Measurements from ENCODE around the gene SIX3.

The SIX3 gene

DNA sequence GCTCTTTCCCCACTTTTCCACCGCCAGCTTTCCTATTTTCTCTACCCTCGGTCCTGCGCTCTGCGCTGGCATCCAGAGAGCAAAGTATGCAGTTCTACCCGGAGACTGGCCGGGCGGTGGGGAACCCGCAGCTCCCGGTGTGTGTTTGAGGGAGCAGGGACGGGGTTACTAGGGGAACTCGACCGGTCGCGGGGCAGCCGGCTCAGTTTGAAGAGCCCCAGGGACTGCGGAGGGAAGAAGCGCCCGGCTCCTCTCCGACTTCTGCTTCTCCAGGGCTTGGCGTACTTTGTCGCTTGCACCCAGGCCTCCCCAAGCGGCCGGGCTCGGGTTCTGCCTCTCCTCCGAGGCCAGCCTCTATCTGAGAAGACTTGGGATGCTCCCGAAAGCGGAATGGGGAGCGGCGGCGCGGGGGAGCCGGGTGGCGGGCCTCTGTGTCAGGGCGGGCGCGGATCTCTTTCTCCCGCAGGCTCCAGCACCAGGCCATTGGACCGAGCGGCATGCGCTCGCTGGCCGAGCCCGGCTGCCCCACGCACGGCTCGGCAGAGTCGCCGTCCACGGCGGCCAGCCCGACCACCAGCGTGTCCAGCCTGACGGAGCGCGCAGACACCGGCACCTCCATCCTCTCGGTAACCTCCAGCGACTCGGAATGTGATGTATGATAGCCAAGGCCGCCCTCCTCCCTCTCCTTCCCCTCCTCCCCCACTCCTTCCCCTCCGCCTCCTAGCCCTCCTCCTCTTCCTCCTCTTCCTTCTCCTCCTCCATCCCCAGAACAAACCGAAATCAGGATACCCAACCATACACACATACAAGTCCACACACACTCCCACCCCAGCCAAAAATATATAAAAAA lies 2.8 kb downstream of the SIX3 start:
- no peak for DNase-seq

DNA sequence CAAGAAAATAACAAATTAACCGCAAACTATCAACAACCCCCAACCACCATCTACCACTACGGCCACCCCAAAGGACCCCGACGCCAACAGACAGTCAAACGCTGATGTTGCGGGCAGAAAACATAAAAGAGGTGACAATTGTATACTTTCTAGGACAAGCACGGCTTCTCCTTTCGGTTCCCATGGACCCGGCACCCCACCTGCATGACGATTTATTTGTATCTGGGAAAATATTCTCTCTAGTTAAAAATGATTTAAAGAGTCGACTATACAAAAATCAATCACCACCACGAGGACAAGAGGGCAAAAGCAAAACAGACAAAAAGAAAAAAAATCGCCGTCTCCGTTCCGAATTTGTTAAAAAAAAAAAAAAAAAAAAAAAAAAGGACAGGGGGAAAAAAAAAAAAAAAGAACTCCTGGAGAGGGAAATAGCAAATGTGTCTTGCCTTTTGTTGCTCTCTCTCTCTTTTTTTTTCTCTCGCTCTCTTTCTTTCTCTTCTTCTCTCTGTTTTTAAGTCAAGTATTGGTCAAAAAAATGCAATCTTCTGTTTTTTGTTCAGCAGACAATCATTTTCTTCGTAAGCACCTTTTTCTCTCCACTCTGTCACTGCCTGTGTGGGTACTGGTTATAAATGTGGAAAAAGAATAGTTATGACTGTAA lies 3.6 kb downstream of the SIX3 start:
- DNase-seq, result no peak

DNA sequence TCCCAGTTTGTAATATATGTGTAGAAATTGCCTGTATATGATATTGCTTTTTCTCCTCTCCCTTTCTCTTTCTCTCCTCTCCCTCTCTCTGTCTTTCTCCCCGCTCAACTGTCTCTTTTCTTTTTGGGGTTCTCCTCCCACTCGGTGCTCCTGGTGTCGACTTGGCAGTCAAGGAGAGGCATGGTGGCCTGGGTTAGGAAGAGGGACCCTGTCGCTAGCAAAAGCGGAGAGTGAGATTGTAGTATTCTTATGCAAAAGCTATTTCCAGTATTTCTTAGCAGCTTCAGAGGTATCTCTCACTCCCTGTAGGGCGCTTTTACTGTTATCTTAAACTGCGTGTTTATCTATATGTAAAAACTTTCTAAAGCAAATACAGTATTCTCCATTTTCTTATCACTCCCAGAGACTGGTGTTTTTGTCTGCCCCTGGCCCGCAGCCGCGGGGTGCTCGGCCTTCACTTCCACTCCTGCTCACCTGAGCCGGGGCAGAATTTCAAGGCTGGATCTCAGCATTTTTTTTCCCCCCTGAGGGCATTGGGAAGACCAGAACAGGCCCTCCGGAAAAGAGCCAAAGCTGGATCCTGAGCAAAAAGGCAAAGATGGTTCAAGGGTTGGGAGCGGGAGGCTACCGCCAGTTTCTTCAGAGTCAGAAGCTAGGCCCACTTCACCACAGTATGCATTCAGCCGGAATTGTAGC lies 4.3 kb downstream of the SIX3 start:
- DNase-seq, result no peak

DNA sequence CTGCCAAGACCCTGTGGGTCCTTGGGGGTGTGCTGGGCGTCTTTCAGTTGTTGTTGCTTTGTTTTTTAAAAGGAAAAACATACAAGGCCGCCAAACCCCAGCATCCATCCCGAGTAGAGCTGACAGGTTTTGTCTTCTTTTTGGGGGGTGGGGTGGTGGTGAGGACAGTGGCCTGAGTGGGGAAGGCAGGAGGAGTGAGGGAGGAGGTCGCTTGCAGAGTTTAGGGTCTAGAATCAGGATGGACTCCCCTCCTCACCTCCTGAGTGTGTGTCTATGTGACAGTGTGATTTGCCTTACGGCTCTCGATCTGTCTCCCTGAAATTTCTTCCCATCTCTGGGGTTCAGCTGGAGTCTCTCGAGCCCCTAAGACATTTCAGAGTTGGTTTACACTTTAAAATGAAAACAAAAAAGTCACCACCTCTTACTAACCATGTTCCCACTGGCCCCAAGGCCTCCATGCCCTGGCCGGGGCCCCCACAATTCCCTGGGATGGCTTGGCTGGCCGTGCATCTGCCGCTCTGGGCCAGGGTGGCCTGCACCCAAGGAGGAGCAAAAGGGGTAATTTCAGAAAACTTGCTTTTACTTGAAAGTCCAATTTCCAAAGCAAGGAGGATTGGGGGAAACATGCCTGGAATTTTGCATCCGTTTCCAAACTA lies 5.0 kb downstream of the SIX3 start:
- DNase-seq, result no peak

DNA sequence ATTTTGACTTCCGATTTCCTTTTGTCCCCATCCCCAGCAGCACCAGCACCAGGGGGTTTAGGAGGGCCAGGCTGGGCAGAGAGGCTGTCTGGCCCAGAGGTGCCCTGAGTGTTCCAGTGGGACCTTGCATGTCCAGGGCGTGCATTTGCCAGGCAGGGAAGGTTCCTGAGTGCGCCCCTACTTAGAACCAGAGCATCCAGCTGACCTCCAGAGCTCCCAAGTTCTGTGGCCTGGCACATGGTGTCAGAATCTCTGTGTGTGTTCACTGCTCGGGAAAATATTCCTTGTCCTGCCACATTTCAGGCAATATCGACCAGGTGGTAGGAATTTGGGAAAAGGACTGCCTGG lies 5.5 kb downstream of the SIX3 start:
- DNase-seq, result no peak

DNA sequence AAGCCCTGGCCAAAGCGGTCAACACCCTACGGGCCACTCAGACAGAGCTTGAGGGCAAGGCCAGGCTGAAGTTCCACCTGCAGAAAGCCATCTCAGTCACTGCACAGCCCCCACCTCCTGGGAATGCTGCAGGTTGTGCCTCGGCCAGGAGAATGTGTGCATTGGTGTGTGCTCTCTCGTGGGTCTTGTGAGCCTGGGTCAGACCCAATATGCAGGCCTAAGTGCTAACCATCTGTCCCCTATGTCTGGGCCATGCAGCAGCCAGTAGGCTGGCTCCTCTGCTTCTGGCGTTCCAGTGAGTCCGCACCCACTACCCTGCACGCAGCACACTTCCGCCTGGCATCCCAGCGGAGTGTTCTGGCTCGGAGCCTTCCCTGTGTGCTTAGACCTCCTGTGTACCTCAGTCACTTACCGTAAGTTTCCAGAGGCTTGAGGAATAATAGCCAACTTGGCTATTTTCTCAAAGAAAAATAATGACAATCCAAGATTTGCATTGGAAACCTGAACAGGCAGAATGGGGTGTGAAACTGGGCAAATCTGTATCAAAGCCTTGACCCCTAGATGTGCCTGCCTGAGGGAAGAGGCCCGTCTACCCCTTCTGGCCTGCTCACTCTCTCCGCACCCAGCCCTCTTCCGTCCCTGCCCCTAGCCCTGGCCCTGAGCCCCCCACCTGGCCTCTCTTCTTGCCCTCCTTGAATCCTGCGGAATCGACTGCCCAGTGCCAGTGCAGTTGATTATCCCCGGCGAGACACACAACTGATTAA lies 7.2 kb downstream of the SIX3 start:
- DNase-seq, result no peak

DNA sequence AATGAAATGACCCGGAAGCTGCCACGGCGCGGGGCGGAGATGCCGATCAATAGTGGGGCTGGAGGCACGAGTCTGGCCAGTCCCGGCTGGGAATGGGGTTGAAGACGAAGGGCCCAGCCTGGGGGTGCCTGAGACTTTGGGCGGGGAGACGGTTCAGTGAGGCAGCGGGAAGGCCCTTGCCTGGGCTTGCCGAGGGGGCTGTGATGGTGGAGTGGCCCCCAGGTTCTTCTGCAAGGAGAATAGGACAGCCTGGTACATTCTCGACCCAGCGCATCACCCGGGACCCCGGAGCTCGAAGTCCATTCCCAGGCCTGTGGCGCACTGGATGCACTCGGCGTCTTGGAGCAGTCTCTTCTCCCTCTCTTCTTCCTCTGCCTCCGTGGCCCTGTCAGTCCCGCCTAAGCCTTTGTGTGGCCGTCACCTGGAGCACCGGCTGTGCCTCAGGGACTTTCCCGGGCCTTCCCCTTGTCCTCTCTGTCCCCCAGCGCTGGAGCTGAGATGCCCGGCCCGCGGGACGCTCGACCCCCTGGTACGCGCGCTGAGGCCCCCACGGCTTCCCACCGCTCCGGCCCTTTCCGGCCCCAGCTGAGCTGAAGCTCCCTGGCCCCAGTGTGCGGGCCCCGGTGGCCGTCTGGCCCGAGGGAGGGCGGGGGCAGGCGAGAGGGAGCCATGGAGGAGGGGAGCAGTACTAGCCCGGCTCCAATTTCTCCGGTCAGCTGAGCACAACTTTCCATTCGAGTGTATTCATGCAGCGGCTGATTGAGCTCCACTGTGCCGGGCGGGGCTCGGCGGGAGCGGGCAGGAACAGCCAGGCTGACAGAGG lies 8.0 kb downstream of the SIX3 start:
- DNase-seq, result no peak

DNA sequence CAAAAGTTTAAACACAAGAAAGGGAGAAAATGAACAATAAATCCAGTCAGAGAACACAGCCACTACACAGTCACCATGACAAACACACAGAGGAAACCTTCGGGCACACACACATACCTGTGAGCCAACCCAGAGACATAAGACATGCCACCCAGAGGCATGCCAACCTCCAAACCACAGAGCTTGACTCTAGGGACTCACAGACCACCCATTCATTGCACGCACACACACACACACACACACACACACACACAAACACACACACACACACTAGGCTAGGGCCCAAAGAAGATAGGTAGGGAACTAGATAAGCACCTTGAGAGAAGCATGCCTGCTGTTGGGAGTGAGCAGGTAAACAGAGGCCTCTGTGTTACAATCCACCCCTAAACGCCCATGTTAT lies 9.1 kb downstream of the SIX3 start:
- no peak for DNase-seq

DNA sequence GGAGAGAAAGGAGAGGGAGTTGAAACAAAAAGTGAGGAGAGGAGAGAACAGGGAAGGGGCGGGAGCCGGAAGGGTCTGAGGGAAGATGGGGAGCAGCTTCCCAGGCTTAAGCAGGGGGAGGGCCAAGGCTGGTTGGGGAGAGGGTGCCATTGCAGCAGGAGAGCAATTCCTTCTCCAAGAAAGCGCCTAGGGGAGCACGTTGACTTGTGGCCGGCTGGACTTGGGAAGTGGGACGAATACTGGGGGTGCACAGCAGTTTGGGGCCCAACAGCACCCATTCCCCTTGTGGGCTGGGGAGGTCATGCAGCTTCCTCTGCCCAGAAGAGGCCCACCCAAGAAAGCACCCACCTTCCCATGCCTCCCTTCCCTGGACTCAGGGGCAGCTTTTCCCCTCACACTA lies 9.6 kb downstream of the SIX3 start:
- no peak for DNase-seq

DNA sequence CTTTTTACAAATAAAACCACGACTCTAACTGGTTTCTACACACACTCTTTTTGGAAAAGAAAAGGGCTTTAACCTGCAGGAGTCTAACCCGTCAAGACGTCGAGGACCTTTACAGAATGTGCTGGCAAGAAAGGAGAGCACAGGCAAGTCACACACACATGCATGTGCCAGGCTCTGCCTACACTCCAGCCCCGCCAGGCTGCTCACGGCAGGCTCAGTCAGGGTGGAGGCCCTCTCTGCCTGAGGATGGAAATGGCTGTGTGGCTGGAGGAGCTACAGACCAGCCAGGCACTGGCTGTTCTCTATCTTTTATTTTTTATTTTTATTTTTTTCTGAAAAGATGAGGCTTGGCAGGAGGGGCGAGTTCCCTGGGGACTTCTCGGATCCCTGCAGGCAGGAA lies 10.2 kb downstream of the SIX3 start:
- no peak for DNase-seq

DNA sequence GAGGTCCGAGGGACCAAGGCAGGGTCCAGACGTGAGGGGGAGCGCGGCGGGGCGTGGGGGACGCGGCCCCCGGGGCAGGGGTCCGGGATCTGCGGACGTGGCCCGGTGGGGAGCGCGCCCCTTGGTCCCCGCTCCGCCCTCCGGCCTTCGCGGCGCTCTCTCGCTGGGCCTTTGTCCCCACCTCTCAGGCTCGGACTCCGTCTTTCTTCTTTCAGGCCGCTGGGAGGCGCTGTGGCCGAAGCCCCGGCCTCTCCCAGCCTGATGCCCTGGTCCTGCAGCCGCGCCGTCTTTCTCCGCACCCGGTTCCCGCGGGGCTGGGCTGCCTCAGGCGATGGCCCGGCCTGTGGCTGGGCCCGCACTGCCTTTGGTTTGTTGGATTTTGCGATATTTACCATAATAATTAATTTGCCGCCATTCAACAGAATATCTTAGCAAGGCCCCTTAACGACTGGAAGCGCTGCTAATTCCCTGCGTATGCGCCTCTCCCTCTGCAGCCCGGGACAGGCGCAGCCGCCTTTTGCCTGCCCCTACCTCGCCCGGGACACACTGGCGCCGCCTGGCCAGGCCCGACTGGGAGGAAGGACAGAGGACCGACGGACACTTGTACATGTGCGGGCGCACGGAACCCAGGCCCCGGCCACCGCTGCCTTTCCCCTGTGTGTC lies 10.8 kb downstream of the SIX3 start:
- DNase-seq, result peak; percentile 27

DNA sequence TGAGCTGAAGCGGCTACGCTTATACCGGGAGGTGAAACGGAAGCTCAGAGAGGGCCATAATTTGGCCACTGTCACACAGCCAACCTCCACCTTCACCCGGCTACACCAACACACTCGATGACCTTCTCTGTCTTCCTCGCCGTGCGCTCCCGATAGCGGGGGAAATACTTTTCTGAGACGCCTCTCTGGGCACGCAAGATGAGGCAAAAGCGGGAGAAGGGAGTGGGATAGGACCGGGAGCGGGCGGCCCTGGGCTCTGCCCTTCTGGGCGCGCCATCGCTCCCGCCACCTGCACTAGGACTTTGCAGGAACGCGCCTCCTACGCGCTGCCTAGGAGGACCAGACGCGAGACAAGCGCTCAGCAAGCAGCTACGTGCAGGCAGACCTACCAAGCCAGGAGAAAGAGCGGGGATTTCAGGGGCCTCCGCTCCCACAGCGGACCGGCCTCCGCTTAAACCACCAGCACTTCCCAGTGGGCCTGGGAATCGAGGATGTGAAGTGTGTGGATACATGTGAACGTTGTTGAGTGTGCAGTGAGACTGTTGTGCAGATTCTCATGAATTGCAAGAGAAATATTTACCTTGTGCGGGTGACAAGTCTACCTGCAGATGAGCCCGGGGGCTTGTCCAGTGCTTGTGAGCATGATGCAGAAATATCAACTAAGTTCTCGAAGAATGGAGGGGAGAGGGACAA lies 11.4 kb downstream of the SIX3 start:
- DNase-seq, result no peak

DNA sequence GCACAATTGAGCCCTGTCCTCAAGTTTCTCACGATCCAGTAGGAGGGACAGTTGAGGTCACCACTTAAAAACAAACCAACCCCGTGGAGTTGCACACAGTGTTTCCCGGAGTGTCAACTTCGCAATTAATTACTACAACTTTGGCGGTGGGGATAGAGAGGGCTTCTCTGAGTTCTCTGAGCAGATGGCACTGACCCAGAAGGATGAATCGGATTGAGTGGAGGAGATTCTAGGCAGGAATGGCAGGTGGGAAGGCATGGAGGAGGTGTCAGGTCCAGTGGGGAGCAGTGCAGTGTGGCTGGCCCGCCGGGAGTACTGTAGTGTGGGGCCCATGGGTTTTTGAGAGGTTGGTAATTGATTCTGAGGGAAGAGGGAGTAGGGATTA lies 12.0 kb downstream of the SIX3 start:
- no peak for DNase-seq

DNA sequence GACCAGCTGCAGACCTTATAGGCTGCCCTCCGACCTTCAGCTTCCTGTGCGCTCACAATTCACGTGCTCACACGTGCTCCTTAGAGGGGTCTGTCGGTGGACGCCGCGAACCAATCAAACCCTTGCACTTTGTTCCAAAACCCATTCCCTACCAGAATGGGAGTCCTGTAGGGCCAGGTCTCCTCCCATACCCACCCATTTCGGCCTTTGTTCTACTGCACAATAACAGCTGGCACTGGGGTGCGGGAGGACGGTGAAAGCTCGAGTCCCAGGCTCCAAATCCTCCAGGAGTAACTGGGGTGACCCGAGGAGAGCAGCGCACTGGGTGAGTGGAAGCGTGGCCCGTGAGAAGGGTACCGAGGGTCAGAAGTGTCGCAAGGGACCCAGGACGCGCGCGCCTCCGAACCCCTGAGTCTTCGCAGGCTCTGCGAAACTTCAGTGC lies 13.0 kb downstream of the SIX3 start:
- DNase-seq, result no peak

DNA sequence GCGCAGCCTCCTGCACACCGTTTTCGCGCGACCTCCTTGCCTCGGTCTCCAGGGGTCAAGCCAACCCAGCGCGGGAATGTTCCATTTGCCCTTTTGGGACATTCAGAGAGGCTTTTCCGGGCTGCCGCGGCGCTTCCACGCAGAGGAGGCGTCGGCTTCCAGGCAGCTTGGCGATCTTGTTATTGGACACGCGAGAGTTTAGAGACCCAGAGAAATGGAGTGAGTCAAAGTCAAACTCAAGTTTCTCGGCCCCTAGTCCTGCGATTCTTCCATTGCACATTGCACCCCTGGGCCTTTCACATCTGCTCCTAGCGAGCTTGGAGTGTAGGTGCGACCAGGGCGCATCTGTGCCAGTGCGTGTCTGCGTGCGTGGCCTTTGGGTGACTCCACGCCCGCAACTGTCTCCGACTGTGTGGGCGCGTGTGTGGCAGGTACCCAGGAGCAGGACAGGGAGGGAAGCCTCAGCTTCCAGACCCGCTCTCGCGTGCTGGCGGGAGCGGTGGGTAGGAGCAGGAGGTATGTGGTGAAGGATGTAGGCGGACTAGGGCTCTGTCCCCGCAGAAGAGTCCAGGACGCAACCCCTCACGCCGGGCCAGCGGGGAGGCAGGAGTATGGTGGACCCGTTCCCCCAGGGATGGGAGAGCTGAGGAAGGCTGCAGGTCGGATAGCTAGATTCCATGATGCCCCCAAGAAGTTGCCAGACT lies 13.5 kb downstream of the SIX3 start:
- no peak for DNase-seq

DNA sequence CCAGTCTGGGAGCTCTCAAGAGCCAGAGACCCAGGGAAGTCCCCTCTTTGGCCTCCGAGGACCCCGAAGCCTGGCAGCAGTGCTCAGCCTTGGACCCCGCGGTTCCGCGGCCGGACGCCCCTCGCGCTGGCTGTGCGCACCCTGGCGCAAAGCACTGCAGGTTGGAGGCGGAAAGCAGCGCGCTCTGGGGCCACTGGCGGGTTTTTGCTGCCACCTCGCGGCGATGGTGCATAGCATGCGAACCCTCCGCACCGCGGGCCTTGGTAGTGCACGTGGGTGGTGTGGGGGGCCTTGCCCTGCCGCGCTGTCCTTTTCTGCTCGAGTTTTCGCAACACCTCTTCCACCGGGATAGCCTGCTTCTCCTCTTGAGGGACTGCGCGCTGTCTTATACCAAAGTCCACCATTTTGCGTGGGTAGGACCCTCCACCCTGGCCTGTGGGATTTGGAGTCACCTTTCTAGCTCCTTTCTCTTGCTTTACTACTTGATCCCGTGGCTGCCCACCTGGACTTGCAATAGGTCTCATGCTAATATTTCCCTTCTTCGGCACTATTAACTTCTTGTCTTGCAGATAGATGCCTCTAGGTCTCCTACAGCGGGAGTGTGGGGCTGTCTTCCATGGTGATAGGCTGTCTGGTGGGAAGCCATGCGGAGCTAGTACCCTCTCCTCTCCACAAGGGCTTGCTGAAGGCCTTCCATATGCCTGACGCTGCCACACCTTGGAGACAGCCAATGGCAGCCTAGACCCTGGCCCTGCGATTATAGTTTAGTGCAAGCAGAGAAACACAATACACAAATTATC lies 14.3 kb downstream of the SIX3 start:
- DNase-seq, result peak; percentile 80

DNA sequence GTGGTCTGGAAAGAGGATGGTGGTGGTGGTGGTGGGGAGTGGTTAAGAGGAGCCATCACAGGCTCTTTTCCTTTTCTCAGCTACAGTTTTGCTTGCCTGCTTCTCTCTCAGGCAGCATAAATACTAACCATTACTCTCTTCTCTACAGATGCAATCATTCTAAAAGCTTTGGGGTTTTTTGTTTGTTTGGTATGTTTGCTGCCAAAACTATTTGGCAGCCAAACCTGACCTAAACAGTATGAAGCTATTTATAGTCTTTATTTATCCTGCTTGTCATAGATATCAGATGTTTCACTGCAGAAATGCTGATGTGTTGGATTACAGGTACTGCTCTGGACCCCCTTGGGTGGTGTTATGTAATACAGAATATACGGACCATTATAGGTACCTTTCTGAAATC lies 15.3 kb downstream of the SIX3 start:
- no peak for DNase-seq

DNA sequence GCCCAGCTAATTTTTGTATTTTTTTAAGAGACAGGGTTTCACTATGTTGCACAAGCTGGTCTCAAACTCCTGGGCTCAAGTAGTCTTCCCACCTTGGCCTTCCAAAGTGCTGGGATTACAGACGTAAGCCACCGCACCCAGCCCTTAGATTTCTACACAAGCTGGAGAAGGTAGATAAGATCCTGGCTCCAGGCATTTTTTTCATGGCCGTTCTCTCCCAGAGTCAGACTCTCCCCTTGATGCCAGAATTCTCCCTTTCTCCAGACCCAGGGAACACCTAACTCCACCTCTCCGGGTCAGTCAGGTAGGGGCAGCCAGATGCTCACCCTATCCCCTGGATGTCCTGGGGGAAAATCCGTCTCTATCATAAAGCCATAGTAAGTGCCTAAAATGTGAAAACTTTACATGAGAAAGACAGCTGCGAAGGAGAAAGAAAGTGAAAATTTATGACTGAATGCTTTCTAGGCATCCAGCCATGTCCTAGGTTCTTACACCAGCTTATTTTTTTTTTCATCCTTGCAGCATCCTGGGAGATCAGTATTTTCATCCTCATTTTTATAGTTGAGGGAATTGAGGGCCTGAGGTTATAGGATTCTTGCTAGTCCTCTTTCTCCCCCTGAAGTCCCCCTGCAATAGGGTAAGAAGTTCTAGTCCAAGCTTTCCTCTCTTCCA lies 16.3 kb downstream of the SIX3 start:
- no peak for DNase-seq

DNA sequence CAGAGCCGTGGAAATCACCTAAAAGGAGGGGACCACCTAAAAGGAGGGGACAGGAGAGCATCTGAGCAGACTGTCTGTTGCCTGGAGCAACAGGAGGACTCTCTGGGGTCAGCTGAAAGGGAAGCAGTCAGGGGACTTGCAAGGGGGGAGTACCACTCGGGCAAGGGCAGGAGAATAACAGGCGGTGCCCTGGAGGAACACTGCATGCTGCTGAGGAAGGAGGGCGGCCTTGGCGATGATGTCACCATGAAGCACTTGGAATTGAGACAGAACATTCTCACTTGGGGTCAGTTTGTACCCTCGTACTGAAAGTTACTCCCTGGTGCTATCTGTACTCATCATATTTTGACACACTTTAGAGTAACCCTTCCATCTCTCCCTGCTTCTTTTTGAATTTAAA lies 18.4 kb downstream of the SIX3 start:
- DNase-seq, result no peak

Measured in NCI-H345 (cell line).